Activated naive CD4-positive, alpha-beta T cell treated with anti-CD3 and anti-CD28 coated beads, Interleukin-2, amount 50 U/mL, for 72 hours (primary cell): Measurements from ENCODE around the gene HTR3B. TPM values are rescaled to one million over a fixed set of nuclear protein-coding genes. Genes with fewer than 3 reads are reported as not detected.

ENCODE experiments used
- ATAC-seq, 2 donors: fragments of 150-1000 bp; cut with Tn5 transposase; 2 replicates each; pipeline ENCODE4 v1.10.0; 2021; ENCODE audit warnings: mild to moderate bottlenecking in 2 of 2, moderate library complexity in 2 of 2
- DNase-seq, 2 donors: peaks; one replicate each; pipeline ENCODE4 v3.0.0; 2021 to 2022; ENCODE audit warnings: low spot score in 2 of 2
- H3K27ac Mint-ChIP-seq, 2 donors: one replicate each; pipeline ENCODE4 v1.8.0; 2022; ENCODE audit warnings: mild to moderate bottlenecking in 2 of 2, mixed read lengths in 2 of 2
- H3K36me3 Mint-ChIP-seq, 2 donors: one replicate each; pipeline ENCODE4 v1.8.0; 2022; ENCODE audit warnings: mixed read lengths in 2 of 2
- H3K9me3 Mint-ChIP-seq, 2 donors: one replicate each; pipeline ENCODE4 v1.8.0; 2022; ENCODE audit warnings: mixed read lengths in 2 of 2
- total RNA-seq, 2 donors: library from RNA; stranded (reverse); gene quantifications; one replicate each; pipeline ENCODE4 v1.2.3, GENCODE V29; 2022

HTR3B gene
- total RNA-seq, 2 donors from 2014 or later = not detected

DNA sequence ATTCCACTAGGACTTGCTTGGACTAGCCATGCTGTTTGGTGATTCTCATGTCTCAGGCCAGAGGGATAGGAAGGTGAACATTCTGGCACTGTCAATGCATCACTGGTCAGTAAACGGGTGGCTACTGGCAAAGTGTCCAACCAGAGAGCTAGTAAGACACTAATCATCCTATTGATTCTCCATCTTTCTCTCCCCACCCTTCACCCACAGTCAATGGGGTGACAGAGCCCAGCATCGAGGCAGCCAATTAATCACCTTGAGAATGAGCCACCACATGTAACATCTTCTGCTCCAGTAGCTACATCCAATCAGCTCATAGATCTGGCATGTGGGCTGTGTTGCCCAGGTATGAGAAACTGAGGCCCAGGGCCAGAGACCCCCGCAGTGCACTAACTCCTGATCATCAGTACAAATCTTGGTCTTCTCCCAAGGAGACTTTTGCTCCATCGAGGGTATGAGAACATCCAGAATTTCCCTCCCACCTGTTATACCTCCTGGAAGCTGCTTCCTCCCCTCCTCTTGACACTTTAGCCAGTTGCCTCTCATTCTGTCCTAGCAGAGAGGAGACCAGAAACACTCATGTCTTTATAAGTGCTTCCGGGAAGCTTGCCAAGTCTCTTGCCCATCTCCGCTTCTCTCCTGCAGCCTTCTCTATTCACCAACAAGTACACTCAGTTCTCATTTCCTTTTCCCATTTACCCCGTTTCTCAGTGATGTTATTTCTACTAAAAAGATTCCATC, 87.3 kb downstream of the HTR3B start:
- Mint-ChIP-seq H3K9me3 (no peaks in the 10 kb centered on the region), H3K27ac (no peak overlapping the region), H3K36me3 (no peaks in the 10 kb centered on the region)
- ATAC-seq (no peak), DNase-seq (no peak)

DNA sequence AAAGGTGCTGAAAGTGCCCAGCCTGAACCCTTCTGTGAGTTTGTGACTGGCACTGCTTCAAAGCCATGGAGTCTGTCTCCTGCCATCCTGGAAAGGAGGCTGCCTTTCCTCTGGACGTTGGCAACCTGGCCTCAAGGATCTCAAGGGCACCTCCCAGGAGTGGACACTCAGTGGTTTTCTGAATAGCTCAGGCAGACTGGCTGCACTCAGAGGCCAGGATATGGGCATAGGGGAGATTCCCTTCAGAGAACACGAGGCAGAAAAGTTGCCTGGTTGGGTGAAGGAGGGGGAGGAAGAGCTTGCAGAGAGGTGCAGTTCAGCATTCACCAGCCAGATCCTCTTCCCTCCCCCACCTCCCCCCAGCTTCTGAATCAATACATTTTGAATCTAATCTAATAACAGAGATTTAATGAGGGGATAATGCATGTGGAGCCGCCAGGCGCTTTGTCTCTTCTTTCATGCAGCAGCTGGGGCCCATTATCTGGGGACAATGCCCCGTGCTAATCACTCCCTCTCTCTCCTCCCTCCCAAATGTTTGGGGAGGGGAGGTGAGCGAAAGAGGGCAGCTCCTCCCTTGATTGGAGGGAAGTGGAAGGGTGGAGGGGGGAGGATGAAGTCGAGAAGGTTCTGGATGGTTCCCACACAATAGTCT, 88.0 kb downstream of the HTR3B start:
- DNase-seq = no peak
- Mint-ChIP-seq H3K36me3 (no peaks in the 10 kb centered on the region), H3K27ac (no peak overlapping the region), H3K9me3 (no peaks in the 10 kb centered on the region)
- ATAC-seq = no peak

DNA sequence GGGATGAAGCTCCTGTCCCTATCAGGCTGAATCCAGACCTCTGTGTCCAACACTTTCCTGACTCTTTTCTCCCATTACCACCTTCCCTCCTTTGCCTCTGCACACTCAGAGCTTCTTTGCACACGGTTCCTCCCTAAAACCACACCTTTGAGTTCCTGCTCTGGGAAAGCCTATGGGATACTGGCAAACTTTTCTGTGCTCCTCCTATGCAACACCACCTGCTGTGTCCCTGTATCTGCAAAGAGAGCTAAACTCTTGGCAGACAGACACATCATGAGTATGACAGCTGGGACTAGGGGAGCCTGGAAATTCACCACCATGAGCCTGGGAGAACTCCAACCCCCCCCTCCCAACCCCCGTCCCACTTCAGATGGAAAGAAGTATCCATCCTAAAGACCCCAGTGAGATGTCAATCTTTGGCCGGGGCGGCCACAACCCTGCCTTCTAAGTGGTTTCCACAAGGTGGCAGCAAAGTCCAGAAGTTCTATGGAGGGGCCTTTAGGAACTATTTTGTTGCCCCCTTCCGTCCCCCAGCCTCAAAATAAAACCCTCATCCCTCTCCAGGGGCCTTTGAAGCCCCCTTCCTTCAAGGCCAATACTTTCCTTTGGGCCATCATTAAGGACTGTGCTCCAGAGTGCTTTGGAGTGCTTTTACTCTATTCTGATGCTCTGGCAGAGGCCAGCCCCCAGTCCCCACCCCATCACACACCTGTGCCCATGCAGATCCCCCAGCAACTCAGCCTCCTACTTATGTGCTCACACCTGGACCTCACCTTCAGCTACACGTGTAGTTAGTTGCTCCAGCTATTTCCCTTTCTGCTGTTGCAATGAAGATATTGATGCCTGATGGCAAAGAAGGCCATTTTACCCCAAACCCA, 89.7 kb downstream of the HTR3B start:
- H3K9me3 Mint-ChIP-seq = no peaks in the 10 kb centered on the region
- ATAC-seq (peak in 1 of 2 donors; percentile 48), DNase-seq (peak in 1 of 2 donors; percentile 41)

More for the DNA sequence above, 89.7 kb downstream of the HTR3B start:
- Mint-ChIP-seq H3K36me3 (no peaks in the 10 kb centered on the region), H3K27ac (no peak overlapping the region)

Other genes with a start within 250 kb of the HTR3B start
- gene TMPRSS5, start 198.5 kb upstream of the HTR3B start, total RNA-seq = 1 to 10 TPM in 1 of 2 donors, under 1 TPM in 1; 0.89 to 1.2 TPM
- 10 to 100 TPM; 16.5 to 18.5 TPM for gene ZW10, start 131.1 kb upstream of the HTR3B start, total RNA-seq
- gene CLDN25, start 125.0 kb upstream of the HTR3B start, total RNA-seq = not detected
- gene USP28, start 29.2 kb upstream of the HTR3B start, total RNA-seq = 10 to 100 TPM; 44.5 to 56.4 TPM
- not detected for gene HTR3A, start 70.3 kb downstream of the HTR3B start, total RNA-seq
- gene ZBTB16, start 154.9 kb downstream of the HTR3B start, total RNA-seq = 1 to 10 TPM in 1 of 2 donors, under 1 TPM in 1; 0.99 to 3.1 TPM